ENCODE measurements around the gene TPT1.
"Not testable (repeated sequence)": the region's sequence is repeated elsewhere in the genome, so short reads cannot be mapped to it uniquely, and the experiment has no call there.

TPT1 gene

GRCh38 chr13:45314822-45315221 is 26.2 kb downstream of the TPT1 start:
- in situ Hi-C loops (cut with MboI; ENCODE audit: low pct_unique_long_range_greater_than_20kb, low sequenced_read_pairs), result no loop called here
- DNase-seq, result no peak

GRCh38 chr13:45310341-45311131 is 30.4 kb downstream of the TPT1 start:
- in situ Hi-C loops (cut with MboI; ENCODE audit: low pct_unique_long_range_greater_than_20kb, low sequenced_read_pairs), result no loop called here
- no peak for DNase-seq

GRCh38 chr13:45306966-45307365 is 34.0 kb downstream of the TPT1 start:
- in situ Hi-C loops (cut with MboI; ENCODE audit: low pct_unique_long_range_greater_than_20kb, low sequenced_read_pairs), result no loop called here
- no peak for DNase-seq

GRCh38 chr13:45305079-45305478 is 35.9 kb downstream of the TPT1 start:
- in situ Hi-C loops (cut with MboI; ENCODE audit: low pct_unique_long_range_greater_than_20kb, low sequenced_read_pairs), result no loop called here
- no peak for DNase-seq

- no peak for DNase-seq
- in situ Hi-C loops (cut with MboI; ENCODE audit: low pct_unique_long_range_greater_than_20kb, low sequenced_read_pairs), result no loop called here
Observed at GRCh38 chr13:45303866-45304265, 37.1 kb downstream of the TPT1 start.

GRCh38 chr13:45303026-45303425 is 38.0 kb downstream of the TPT1 start:
- no peak for DNase-seq
- in situ Hi-C loops (cut with MboI; ENCODE audit: low pct_unique_long_range_greater_than_20kb, low sequenced_read_pairs), result no loop called here

GRCh38 chr13:45302507-45302906 is 38.5 kb downstream of the TPT1 start:
- no peak for DNase-seq
- in situ Hi-C loops (cut with MboI; ENCODE audit: low pct_unique_long_range_greater_than_20kb, low sequenced_read_pairs), result no loop called here

- in situ Hi-C loops (cut with MboI; ENCODE audit: low pct_unique_long_range_greater_than_20kb, low sequenced_read_pairs), result no loop called here
Observed at GRCh38 chr13:45301263-45301662, 39.7 kb downstream of the TPT1 start.

GRCh38 chr13:45300190-45300985 is 40.6 kb downstream of the TPT1 start:
- DNase-seq, result no peak
- in situ Hi-C loops (cut with MboI; ENCODE audit: low pct_unique_long_range_greater_than_20kb, low sequenced_read_pairs), result no loop called here

More at GRCh38 chr13:45301263-45301662, 39.7 kb downstream of the TPT1 start:
- no peak for DNase-seq

GRCh38 chr13:45299194-45299593 is 41.8 kb downstream of the TPT1 start:
- in situ Hi-C loops (cut with MboI; ENCODE audit: low pct_unique_long_range_greater_than_20kb, low sequenced_read_pairs), result no loop called here
- no peak for DNase-seq

- DNase-seq; in situ Hi-C loops (cut with MboI; ENCODE audit: low pct_unique_long_range_greater_than_20kb, low sequenced_read_pairs): not testable (repeated sequence)
Observed at GRCh38 chr13:45298550-45298949, 42.4 kb downstream of the TPT1 start.

GRCh38 chr13:45298206-45298505 is 42.8 kb downstream of the TPT1 start:
- DNase-seq, result no peak
- in situ Hi-C loops (cut with MboI; ENCODE audit: low pct_unique_long_range_greater_than_20kb, low sequenced_read_pairs), result no loop called here

GRCh38 chr13:45297456-45298205 is 43.4 kb downstream of the TPT1 start:
- no peak for DNase-seq
- in situ Hi-C loops (cut with MboI; ENCODE audit: low pct_unique_long_range_greater_than_20kb, low sequenced_read_pairs), result no loop called here

GRCh38 chr13:45296259-45296658 is 44.7 kb downstream of the TPT1 start:
- in situ Hi-C loops (cut with MboI; ENCODE audit: low pct_unique_long_range_greater_than_20kb, low sequenced_read_pairs), result no loop called here
- no peak for DNase-seq

GRCh38 chr13:45295536-45295935 is 45.4 kb downstream of the TPT1 start:
- no peak for DNase-seq
- in situ Hi-C loops (cut with MboI; ENCODE audit: low pct_unique_long_range_greater_than_20kb, low sequenced_read_pairs), result no loop called here

GRCh38 chr13:45292176-45292575 is 48.8 kb downstream of the TPT1 start:
- in situ Hi-C loops (cut with MboI; ENCODE audit: low pct_unique_long_range_greater_than_20kb, low sequenced_read_pairs), result no loop called here
- DNase-seq, result no peak

GRCh38 chr13:45289936-45290563 is 50.9 kb downstream of the TPT1 start:
- DNase-seq, result no peak
- in situ Hi-C loops (cut with MboI; ENCODE audit: low pct_unique_long_range_greater_than_20kb, low sequenced_read_pairs), result no loop called here
